SK-N-SH (cell line): Measurements from ENCODE around the gene C3orf85. TPM values are rescaled to one million over a fixed set of nuclear protein-coding genes. Genes with fewer than 3 reads are reported as not detected.

Experiments
- CTCF ChIA-PET: fragments of 300-600, 350-600 bp; formaldehyde crosslinking; extraction: SDS; loops from one replicate; lab custom pipeline; 2021; lab: Yijun Ruan, JAX
- POLR2A ChIA-PET: fragments of 350-600 bp; sonication (Branson Sonifier 250); formaldehyde crosslinking; extraction: SDS; loops from one replicate; lab custom pipeline; 2020; ENCODE audit warnings: antibody characterized with exemption, inconsistent platforms; lab: Yijun Ruan, JAX
- DNase-seq: peaks from one replicate; pipeline ENCODE4 v3.0.0; 2012
- H2AFZ ChIP-seq: fragments of 200-600 bp; sonication (generic); 2 replicates; pipeline ENCODE4 v1.8.1; 2016; ENCODE audit warnings: antibody characterized with exemption, mild to moderate bottlenecking, low read depth
- H3F3A ChIP-seq: fragments of 200-600 bp; sonication (generic); replicated peaks from 2 replicates; pipeline ENCODE3; 2016; ENCODE audit warnings: antibody characterized with exemption, mild to moderate bottlenecking; ENCODE audit not compliant: insufficient read depth
- H3K27ac ChIP-seq, 2 experiments: fragments of 200-500 bp in 1 of 2; fragments of 200-600 bp in 1 of 2; sonication (Bioruptor generic) in 1 of 2; sonication (generic), shearing (Covaris generic) in 1 of 2; 2 replicates each; pipeline versions ENCODE4 v1.5.1 to v1.6.1; 2014 to 2016; ENCODE audit warnings: low read depth in 2 of 2, inconsistent platforms in 1 of 2, low read length in 1 of 2, mild to moderate bottlenecking in 1 of 2, mixed read lengths in 1 of 2
- H3K27me3 ChIP-seq: fragments of 200-600 bp; sonication (generic), shearing (Covaris generic); 2 replicates; pipeline ENCODE4 v1.6.1; 2016; ENCODE audit warnings: mixed run types; ENCODE audit not compliant: insufficient read depth
- H3K36me3 ChIP-seq, 2 experiments: fragments of 200-500 bp in 1 of 2; fragments of 200-600 bp in 1 of 2; sonication (Bioruptor generic) in 1 of 2; sonication (generic) in 1 of 2; replicated peaks in 1 of 2; 2 replicates each; pipeline versions ENCODE3 to v1.5.1; 2014 to 2016; ENCODE audit warnings: low read length in 1 of 2, mild to moderate bottlenecking in 1 of 2; ENCODE audit not compliant: insufficient read depth in 2 of 2, control insufficient read depth in 1 of 2
- H3K4me1 ChIP-seq, 2 experiments: fragments of 200-500 bp in 1 of 2; fragments of 200-600 bp in 1 of 2; sonication (Bioruptor generic) in 1 of 2; sonication (generic), shearing (Covaris generic) in 1 of 2; 2 replicates each; pipeline versions ENCODE4 v1.5.1 to v1.6.1; 2014 to 2016; ENCODE audit warnings: low read depth in 1 of 2, low read length in 1 of 2, mixed run types in 1 of 2; ENCODE audit not compliant: insufficient read depth in 2 of 2, control insufficient read depth in 1 of 2
- H3K4me2 ChIP-seq: fragments of 200-600 bp; sonication (generic), shearing (Covaris generic); 2 replicates; pipeline ENCODE4 v1.6.1; 2017; ENCODE audit warnings: mixed run types
- H3K4me3 ChIP-seq, 2 experiments: fragments of 200-500 bp in 1 of 2; fragments of 200-600 bp in 1 of 2; sonication (Bioruptor generic) in 1 of 2; sonication (generic), shearing (Covaris generic) in 1 of 2; 2 replicates each; pipeline versions ENCODE4 v1.5.1 to v1.8.1; 2014 to 2016; ENCODE audit warnings: low read depth in 2 of 2, inconsistent platforms in 1 of 2, low read length in 1 of 2, mild to moderate bottlenecking in 1 of 2, mixed read lengths in 1 of 2, moderate library complexity in 1 of 2
- H3K79me2 ChIP-seq: fragments of 200-600 bp; sonication (generic); 2 replicates; pipeline ENCODE4 v1.8.1; 2017; ENCODE audit warnings: mild to moderate bottlenecking; ENCODE audit not compliant: insufficient read depth
- H3K9ac ChIP-seq: fragments of 200-600 bp; sonication (generic); 2 replicates; pipeline ENCODE4 v1.6.1; 2017; ENCODE audit warnings: mixed run types
- H3K9me2 ChIP-seq: fragments of 200-600 bp; sonication (generic); 2 replicates; pipeline ENCODE4 v1.6.1; 2017; ENCODE audit warnings: mixed run types
- H3K9me3 ChIP-seq: fragments of 200-600 bp; sonication (generic); 2 replicates; pipeline ENCODE4 v1.6.1; 2017; ENCODE audit warnings: mixed run types, mild to moderate bottlenecking, moderate library complexity
- H4K20me1 ChIP-seq: fragments of 200-600 bp; sonication (generic); 2 replicates; pipeline ENCODE4 v1.6.1; 2017; ENCODE audit warnings: mild to moderate bottlenecking, mixed run types; ENCODE audit not compliant: insufficient read depth
- CHD2 ChIP-seq: fragments of 150-350 bp; IDR thresholded peaks from 2 replicates; pipeline ENCODE4 v1.6.1; 2018; ENCODE audit warnings: low read length; ENCODE audit not compliant: partially characterized antibody
- ELF1 ChIP-seq: IDR thresholded peaks from 2 replicates; pipeline ENCODE4 v1.4.0; 2012
- FOSL2 ChIP-seq: IDR thresholded peaks from 2 replicates; pipeline ENCODE4 v1.4.0; 2012; ENCODE audit warnings: low read depth, mild to moderate bottlenecking, moderate library complexity, borderline replicate concordance
- FOXM1 ChIP-seq: IDR thresholded peaks from 2 replicates; pipeline ENCODE4 v1.4.0; 2012; ENCODE audit warnings: low read depth, mild to moderate bottlenecking
- MEF2A ChIP-seq: IDR thresholded peaks from 2 replicates; pipeline ENCODE4 v1.4.0; 2012; ENCODE audit warnings: low read depth, borderline replicate concordance
- NFIC ChIP-seq: IDR thresholded peaks from 2 replicates; pipeline ENCODE4 v1.4.0; 2012; ENCODE audit warnings: borderline replicate concordance
- PBX3 ChIP-seq: IDR thresholded peaks from 2 replicates; pipeline ENCODE4; 2012
- POLR2AphosphoS5 ChIP-seq: IDR thresholded peaks from 2 replicates; pipeline ENCODE4 v1.6.1; 2012; ENCODE audit warnings: low read depth, low read length
- RAD21 ChIP-seq: IDR thresholded peaks from 2 replicates; pipeline ENCODE4 v1.6.1; 2012; ENCODE audit warnings: mild to moderate bottlenecking, low read length
- RXRA ChIP-seq: IDR thresholded peaks from 2 replicates; pipeline ENCODE4 v1.4.0; 2012; ENCODE audit warnings: low read depth, mild to moderate bottlenecking, borderline replicate concordance
- SIN3A ChIP-seq: IDR thresholded peaks from 2 replicates; pipeline ENCODE4 v1.6.1; 2012; ENCODE audit warnings: low read depth, mild to moderate bottlenecking, low read length, moderate library complexity, borderline replicate concordance
- TAF1 ChIP-seq: IDR thresholded peaks from 2 replicates; pipeline ENCODE4 v1.6.1; 2012; ENCODE audit warnings: low read depth, mild to moderate bottlenecking, low read length, moderate library complexity, borderline replicate concordance
- TCF12 ChIP-seq: IDR thresholded peaks from 2 replicates; pipeline ENCODE4 v1.4.0; 2012
- USF2 ChIP-seq: fragments of 150-350 bp; IDR thresholded peaks from 2 replicates; pipeline ENCODE4 v1.6.1; 2017; ENCODE audit warnings: antibody characterized with exemption, low read length, low read depth, borderline replicate concordance
- YY1 ChIP-seq: IDR thresholded peaks from 2 replicates; pipeline ENCODE4 v1.4.0; 2012; ENCODE audit warnings: low read depth, mild to moderate bottlenecking
- WGBS: methylation state at CpG from one replicate; pipeline ENCODE4 v1.1.6; 2017; ENCODE audit warnings: low lambda C conversion rate; 5-methylcytosine and 5-hydroxymethylcytosine counted together
- polyA plus RNA-seq, 3 experiments: library from polyadenylated mRNA; depleted of rRNA; stranded (reverse); fragments of >200 nt; gene quantifications; 2 replicates each; pipeline ENCODE4 v1.2.3, GENCODE V29; 2012
- TF ChIP-seq, protein P1 (sequence below): IDR thresholded peaks from 2 replicates; pipeline ENCODE4 v1.4.0; 2012; ENCODE audit warnings: low read depth, borderline replicate concordance
- TF ChIP-seq, protein P2 (sequence below): IDR thresholded peaks from 2 replicates; pipeline ENCODE4 v1.4.0; 2012; ENCODE audit warnings: low read depth

Gene C3orf85
- polyA plus RNA-seq, 1 of the 3 experiments (the other 2 are of a cell fraction) = not detected

- TF ChIP-seq, protein P1, sequence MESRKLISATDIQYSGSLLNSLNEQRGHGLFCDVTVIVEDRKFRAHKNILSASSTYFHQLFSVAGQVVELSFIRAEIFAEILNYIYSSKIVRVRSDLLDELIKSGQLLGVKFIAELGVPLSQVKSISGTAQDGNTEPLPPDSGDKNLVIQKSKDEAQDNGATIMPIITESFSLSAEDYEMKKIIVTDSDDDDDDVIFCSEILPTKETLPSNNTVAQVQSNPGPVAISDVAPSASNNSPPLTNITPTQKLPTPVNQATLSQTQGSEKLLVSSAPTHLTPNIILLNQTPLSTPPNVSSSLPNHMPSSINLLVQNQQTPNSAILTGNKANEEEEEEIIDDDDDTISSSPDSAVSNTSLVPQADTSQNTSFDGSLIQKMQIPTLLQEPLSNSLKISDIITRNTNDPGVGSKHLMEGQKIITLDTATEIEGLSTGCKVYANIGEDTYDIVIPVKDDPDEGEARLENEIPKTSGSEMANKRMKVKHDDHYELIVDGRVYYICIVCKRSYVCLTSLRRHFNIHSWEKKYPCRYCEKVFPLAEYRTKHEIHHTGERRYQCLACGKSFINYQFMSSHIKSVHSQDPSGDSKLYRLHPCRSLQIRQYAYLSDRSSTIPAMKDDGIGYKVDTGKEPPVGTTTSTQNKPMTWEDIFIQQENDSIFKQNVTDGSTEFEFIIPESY = no peak
Measured at GRCh38 chr3:109116031-109116430, 20.5 kb upstream of the C3orf85 start (continued).

- POLR2A ChIA-PET = no interaction called here
Measured at GRCh38 chr3:109117939-109118338, 18.6 kb upstream of the C3orf85 start, which contains the start of gene MORC1. Gene MORC1 (minus strand): TSS chr3:109118134. CDS start chr3:109118059, 75 bp downstream.

GRCh38 chr3:109118584-109118983 is 17.9 kb upstream of the C3orf85 start:
- no peak overlapping the region for H3K9ac ChIP-seq
- H2AFZ ChIP-seq = no peak overlapping the region
- no peaks in the 10 kb centered on the region for H3F3A ChIP-seq
- CTCF ChIA-PET = no interaction called here
- no peak for DNase-seq
- H3K27me3 ChIP-seq = no peaks in the 10 kb centered on the region
- no peaks in the 10 kb centered on the region for H3K79me2 ChIP-seq
- no peak overlapping the region for H3K4me2 ChIP-seq
- POLR2A ChIA-PET = no interaction called here
- TF ChIP-seq RXRA (no peak), NFIC (no peak), TAF1 (no peak), CHD2 (no peak), TCF12 (no peak), FOXM1 (no peak), SIN3A (no peak), USF2 (no peak)
- TF ChIP-seq, all 33 proteins: peak for 0
- Histone ChIP-seq H3K4me1 (no peaks in the 10 kb centered on the region), H3K9me3 (no peaks in the 10 kb centered on the region), H3K27ac (no peak overlapping the region), H4K20me1 (no peaks in the 10 kb centered on the region), H3K9me2 (no peaks in the 10 kb centered on the region), H3K36me3 (no peaks in the 10 kb centered on the region), H3K4me3 (no peak overlapping the region)
- WGBS = 69% methylated on average over 7 of the region's 7 CpGs

More at GRCh38 chr3:109117939-109118338, 18.6 kb upstream of the C3orf85 start, which contains the start of gene MORC1:
- Histone ChIP-seq H3K9ac (no peak within 1 kb of the TSS), H3K79me2 (no peaks in the 10 kb centered on the region), H3K27me3 (no peaks in the 10 kb centered on the region), H3K4me1 (no peaks in the 10 kb centered on the region), H3K27ac (no peak within 1 kb of the TSS), H3K4me3 (no peak within 1 kb of the TSS), H3F3A (no peaks in the 10 kb centered on the region), H4K20me1 (no peaks in the 10 kb centered on the region), H2AFZ (no peak within 1 kb of the TSS), H3K9me3 (no peaks in the 10 kb centered on the region), H3K4me2 (no peak within 1 kb of the TSS), H3K36me3 (no peaks in the 10 kb centered on the region), H3K9me2 (no peaks in the 10 kb centered on the region)
- TF ChIP-seq FOXM1 (no peak), PBX3 (no peak), RAD21 (no peak), YY1 (no peak), ELF1 (no peak), POLR2AphosphoS5 (no peak), MEF2A (no peak), FOSL2 (no peak), RXRA (no peak)
- TF ChIP-seq, protein P2, sequence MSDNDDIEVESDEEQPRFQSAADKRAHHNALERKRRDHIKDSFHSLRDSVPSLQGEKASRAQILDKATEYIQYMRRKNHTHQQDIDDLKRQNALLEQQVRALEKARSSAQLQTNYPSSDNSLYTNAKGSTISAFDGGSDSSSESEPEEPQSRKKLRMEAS = no peak
- DNase-seq = no peak
- CTCF ChIA-PET = no interaction called here
- WGBS = 84% methylated on average over 36 of the region's 38 CpGs
